ENCODE results near the gene LRRC59.
"Not testable (repeated sequence)": the region's sequence is repeated elsewhere in the genome, so short reads cannot be mapped to it uniquely, and the experiment has no call there.

LRRC59 gene

DNA sequence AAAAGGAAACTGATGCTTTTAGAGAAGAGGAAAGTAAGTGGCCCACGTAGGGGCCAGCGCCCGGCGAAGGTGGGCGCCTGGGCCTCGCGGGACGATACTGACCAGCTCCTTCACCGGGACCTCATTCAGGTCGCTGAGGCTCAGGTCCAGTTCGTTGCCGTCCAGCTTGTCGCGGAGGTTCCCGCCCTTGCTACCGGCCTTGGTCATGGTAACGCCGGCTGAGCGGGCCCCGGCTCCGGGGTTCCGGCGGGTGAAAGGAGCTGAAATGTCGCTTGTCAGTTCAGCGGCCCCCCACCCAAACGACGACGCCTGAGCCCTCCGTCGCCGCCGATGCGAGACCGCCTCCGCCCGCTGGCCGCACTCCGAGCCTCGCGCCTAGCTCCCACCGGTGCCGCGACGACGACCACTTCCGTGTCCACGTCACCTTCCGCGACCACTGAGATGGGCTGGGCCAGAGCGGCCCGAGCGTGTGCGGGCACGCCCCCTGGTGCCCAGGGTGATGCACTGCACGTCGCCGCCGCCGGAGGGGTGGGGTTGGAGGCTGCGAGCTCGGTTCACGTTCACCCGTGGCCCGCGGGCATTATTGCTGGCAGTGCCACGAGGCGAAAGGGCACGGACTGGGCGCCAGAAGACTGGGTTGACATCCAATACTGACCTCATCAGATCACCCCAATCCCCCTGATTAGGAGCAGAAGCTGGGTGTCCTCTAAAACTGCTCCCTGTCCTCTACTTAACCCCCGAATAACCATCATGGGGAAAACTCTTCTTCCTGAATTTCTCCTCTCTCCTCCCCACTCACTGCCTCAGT is at the start of gene LRRC59:
LRRC59 (minus strand) TSS at position 413 of the 808 bp plus-strand sequence; CDS start at position 207, 206 bp downstream.
- peak; percentile 75 for DNase-seq (ENCODE audit: low spot score)

- DNase-seq (ENCODE audit: low spot score), result no peak
Observed at GRCh38 chr17:50445730-50446325, 48.5 kb upstream of the LRRC59 start.

GRCh38 chr17:50444841-50445715 is 47.8 kb upstream of the LRRC59 start:
- DNase-seq (ENCODE audit: low spot score), result no peak

GRCh38 chr17:50443505-50443974 is 46.2 kb upstream of the LRRC59 start:
- DNase-seq (ENCODE audit: low spot score), result peak; percentile 73

GRCh38 chr17:50440838-50441829 is 43.8 kb upstream of the LRRC59 start:
- DNase-seq (ENCODE audit: low spot score), result no peak

DNA sequence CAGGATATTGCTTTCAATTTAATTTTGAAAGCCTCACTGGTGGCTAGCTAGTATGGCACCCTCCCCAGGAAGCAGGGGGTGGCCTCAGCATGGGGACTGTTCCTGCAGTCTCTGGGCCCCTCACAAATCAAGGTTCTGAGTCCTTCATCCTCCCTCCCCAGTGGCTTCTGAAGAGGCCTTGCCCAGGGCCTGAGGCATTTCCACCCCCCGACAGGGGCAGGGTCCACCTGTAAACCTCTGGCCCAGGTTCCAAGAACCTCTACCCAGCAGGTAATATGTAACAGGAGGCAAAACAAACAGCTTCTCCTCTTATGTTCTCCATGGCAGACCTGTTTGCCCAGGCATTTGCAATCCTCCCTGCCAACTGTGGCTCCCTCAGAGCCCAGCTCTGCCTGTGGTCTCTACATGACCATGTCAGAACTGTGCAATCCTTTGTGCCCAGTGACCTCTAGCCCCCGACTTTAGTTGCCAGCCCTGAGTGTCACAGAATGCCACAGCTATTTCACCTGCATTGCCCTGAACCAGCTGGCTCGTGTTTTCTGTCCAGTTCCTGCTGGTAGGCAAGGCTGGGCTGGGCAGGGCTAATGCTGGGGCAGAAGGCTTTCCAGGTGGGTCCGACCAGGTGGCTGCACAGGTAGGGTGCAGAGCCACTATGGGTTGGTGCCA is 43.0 kb upstream of the LRRC59 start:
- no peak for DNase-seq (ENCODE audit: low spot score)

GRCh38 chr17:50439008-50439407 is 41.7 kb upstream of the LRRC59 start:
- DNase-seq (ENCODE audit: low spot score), result no peak

DNA sequence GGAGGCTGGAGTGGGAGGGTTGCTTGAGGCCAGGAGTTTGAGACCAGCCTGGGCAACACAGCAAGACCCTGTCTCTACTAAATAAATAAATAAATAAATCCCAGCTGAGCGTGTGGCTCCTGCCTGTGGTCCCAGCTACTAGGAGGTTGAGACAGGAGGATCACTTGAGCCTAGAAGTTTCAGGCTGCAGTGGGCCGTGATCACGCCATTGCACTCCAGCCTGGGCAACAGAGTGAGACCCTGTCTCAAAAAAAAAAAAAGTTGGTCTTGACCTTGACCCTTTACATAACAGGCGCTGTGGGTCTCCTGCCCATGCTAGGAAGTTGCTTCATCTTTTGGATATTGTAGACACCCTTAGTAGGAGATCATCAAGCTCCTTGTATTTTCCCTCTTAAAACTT is 40.1 kb upstream of the LRRC59 start:
- no peak for DNase-seq (ENCODE audit: low spot score)

GRCh38 chr17:50432125-50432762 is 34.9 kb upstream of the LRRC59 start:
- DNase-seq (ENCODE audit: low spot score), result no peak

DNA sequence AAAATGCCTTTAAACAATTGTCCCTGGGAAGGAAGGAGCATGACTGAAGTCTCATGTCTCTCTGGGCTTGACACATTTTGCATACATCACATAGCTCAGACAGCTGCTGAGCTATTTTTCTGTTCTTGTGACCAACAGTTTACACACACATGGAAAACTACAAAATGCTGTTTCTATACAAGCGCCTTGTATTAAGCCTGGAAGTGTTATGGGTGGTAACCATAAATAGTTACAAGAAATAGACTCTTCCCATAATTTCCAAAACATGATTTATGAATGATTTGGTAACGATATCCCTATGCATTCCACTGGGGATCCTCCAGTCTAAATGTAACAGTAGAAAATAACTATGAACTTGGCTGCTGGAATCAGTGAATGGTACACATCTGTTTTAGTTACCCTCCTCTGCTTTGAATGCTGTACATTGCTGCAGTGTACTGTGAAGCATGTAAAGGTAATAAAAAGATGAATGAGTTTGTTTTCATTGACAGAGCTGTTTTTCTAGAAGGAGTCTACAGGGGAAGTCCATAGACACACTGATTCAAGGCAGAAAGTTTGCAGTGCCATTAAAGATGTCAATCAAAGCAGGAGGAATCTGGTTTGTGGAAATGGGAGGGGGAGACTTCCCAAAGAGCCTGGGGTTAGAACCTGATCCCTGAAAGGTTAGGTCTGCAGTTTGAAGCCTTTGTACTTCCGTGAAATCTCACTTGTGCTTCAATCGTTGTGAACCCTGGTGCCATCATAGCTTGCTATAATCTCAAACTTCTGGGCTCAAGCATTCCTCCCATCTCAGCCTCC is 33.7 kb upstream of the LRRC59 start:
- DNase-seq (ENCODE audit: low spot score), result no peak

GRCh38 chr17:50429793-50430192 is 32.5 kb upstream of the LRRC59 start:
- no peak for DNase-seq (ENCODE audit: low spot score)

DNA sequence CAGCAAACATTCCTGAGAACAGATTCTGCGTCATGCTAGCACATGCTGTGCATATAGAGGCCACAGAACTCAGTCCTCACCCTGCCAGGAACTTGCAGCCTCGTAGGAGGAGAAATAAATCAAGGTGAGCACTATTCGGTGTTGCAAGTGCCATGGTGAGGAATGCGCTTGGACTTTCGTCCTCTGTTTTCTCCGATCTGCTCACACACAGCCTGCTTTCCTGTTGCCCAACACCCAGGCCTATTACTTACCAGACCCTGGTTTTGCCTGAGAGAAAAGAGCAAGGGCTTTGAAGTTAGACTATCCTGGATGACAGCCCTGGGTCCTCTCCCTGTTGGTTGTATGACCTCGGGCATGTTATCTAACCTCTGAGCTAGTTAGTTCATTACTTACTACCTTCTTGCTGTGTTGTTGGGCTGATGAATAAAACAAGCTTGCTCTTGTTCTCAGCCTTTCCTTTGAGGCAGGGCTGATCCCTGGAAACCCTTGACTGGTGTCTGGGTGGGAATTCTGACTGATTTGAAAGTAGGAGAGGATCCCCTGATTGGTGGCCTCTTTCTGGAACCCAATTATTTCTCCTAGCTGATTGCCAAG is 31.6 kb upstream of the LRRC59 start:
- no peak for DNase-seq (ENCODE audit: low spot score)

DNA sequence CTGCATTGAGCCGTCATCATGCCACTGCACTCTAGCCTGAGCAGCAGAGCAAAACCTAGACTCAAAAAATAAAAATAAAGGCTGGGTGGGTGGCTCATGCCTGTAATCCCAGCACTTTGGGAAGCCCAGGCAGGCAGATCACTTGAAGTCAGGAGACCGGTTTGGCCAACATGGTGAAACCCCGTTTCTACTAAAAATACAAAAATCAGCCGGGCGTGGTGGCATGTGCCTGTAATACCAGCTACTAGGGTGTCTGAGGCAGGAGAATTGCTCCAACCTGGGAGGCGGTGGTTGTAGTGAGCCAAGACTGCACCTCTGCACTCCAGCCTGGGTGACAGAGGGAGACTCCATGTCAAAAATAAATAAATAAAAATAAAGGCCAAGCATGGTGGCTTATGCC is 30.8 kb upstream of the LRRC59 start:
- not testable (repeated sequence) for DNase-seq (ENCODE audit: low spot score)

GRCh38 chr17:50426814-50427787 is 29.8 kb upstream of the LRRC59 start:
- no peak for DNase-seq (ENCODE audit: low spot score)

- no peak for DNase-seq (ENCODE audit: low spot score)
Observed at GRCh38 chr17:50426472-50426782, 29.1 kb upstream of the LRRC59 start.

DNA sequence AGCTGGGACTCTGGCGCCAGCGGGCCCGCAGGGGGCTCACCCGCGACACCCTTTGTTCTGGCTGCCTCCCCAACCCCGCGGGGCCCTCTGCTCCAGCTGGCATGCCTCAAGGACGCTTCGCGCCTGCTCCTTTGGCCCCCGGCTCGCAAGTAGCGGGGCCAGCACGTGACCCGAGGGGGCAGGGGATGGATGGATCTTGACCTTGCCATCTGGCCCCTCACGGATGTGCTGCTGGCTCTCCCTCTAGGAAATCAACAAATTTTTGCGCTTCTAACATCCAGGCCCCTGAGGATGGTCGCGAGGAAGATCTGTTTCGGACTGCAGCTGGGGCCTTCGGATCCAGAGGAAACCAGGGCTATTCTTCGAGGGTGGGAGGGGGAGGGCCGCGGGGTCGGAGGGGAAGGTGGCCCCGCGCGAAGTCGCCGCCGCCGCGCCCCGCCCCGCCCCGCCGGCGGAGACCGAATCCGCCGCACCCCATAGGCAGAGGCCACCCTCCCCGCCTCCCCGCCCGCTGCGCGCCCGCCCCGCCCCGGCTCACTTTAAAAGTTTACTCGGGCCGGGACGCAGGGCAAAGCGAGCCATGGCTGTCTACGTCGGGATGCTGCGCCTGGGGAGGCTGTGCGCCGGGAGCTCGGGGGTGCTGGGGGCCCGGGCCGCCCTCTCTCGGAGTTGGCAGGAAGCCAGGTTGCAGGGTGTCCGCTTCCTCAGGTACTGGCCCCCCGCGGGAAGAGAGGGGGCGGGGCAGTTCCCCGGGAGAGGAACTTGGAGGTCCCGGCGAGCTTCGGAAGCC is 28.6 kb upstream of the LRRC59 start, which contains the start of gene ACSF2:
ACSF2 (plus strand) TSS at position 537 of the 790 bp plus-strand sequence; CDS start at position 581, 44 bp downstream.
- no peak for DNase-seq (ENCODE audit: low spot score)
